Measurements from ENCODE around the gene CNNM1. TPM values are rescaled to one million over a fixed set of nuclear protein-coding genes. Genes with fewer than 3 reads are reported as not detected.

CNNM1 gene
- total and polyA plus RNA-seq, 2 donors (not counting 3 experiments of a cell fraction or from before 2014, with no cell fraction given), result not detected

GRCh38 chr10:99318048-99318447, 11.1 kb upstream of the CNNM1 start:
- intact Hi-C loops (cut with micrococcal nuclease), result no loop called here
- Histone ChIP-seq H2AFZ (ENCODE audit: low read depth, low read length) (no peak overlapping the region), H3K27ac (ENCODE audit: insufficient read depth, low read depth, low read length) (no peak overlapping the region), H3K9me3 (replicated peaks; ENCODE audit: control insufficient read depth, insufficient read depth, low read length) (no peaks in the 10 kb centered on the region), H3K9ac (replicated peaks; ENCODE audit: extremely low read depth, insufficient read depth, low read length) (no peak overlapping the region), H3K4me1 (ENCODE audit: control insufficient read depth, extremely low read depth, insufficient read depth, low read length) (no peaks in the 10 kb centered on the region), H4K20me1 (replicated peaks; ENCODE audit: control insufficient read depth, extremely low read depth, insufficient read depth, low read length) (no peaks in the 10 kb centered on the region), H3K4me3 (replicated peaks in 1 of 3; ENCODE audit: insufficient read depth in 1 of 3, low read depth in 1 of 3, low read length in 3 of 3) (no peak overlapping the region), H3K9me1 (replicated peaks; ENCODE audit: control insufficient read depth, extremely low read depth, insufficient read depth, low read length) (no peaks in the 10 kb centered on the region), H3K4me2 (ENCODE audit: insufficient read depth, low read length) (no peak overlapping the region), H3K79me2 (ENCODE audit: control insufficient read depth, insufficient read depth, low read length) (no peaks in the 10 kb centered on the region), H3K36me3 (ENCODE audit: control insufficient read depth in 2 of 2, extremely low read depth in 1 of 2, insufficient read depth in 2 of 2, low read length in 2 of 2) (no peaks in the 10 kb centered on the region), H3K27me3 (ENCODE audit: control insufficient read depth in 2 of 2, insufficient read depth in 2 of 2, low read length in 2 of 2) (no peaks in the 10 kb centered on the region)
- ChIA-PET POLR2A (no interaction called here), CTCF (no interaction called here)
- FAIRE-seq, result no peak
- dilution Hi-C loops (cut with MboI; ENCODE audit: extremely low pct_ligation_motif_present, low sequenced_read_pairs), result no loop called here
- BruUV-seq (replicated peaks), result no TSS peak
- TF ChIP-seq CTCF (IDR thresholded peaks at IDR 0.05; ENCODE audit: extremely low read depth in 1 of 2, insufficient read depth in 1 of 2, low read depth in 1 of 2, low read length in 2 of 2), result no peak
- no peak for TF ChIP-seq MAX (IDR thresholded peaks at IDR 0.05; ENCODE audit: insufficient read depth, insufficient read length)
- no peak for TF ChIP-seq POLR2AphosphoS5 (IDR thresholded peaks at IDR 0.05; ENCODE audit: insufficient read depth, low read depth, low read length)
- no peak for TF ChIP-seq GATA2 (IDR thresholded peaks at IDR 0.05; ENCODE audit: insufficient read depth, insufficient read length, low read depth, low read length)
- TF ChIP-seq FOS (IDR thresholded peaks at IDR 0.05; ENCODE audit: borderline replicate concordance, insufficient read depth, low read length), result no peak
- TF ChIP-seq POLR2A (IDR thresholded peaks at IDR 0.05; ENCODE audit: low read depth, low read length), result no peak
- TF ChIP-seq MYC (IDR thresholded peaks at IDR 0.05; ENCODE audit: low read depth, low read length), result no peak
- no peak for TF ChIP-seq EZH2 (IDR thresholded peaks at IDR 0.05; ENCODE audit: borderline replicate concordance, low read depth, low read length, severe bottlenecking)
- TF ChIP-seq JUN (IDR thresholded peaks at IDR 0.05; ENCODE audit: borderline replicate concordance, insufficient read depth, insufficient read length, low read depth), result no peak
- DNase-seq (ENCODE audit: low read depth, low spot score), result no peak

Measured in endothelial cell of umbilical vein (primary cell).